Mucosa of stomach (tissue), 1 donor: ENCODE measurements around the gene EGF.

Experiments used
- H3K27me3 ChIP-seq: one replicate; pipeline ENCODE4 v1.7.0; 2013; ENCODE audit warnings: mild to moderate bottlenecking, low read length; ENCODE audit not compliant: control insufficient read depth, insufficient read depth
- H3K36me3 ChIP-seq: one replicate; pipeline ENCODE4 v1.7.0; 2013; ENCODE audit warnings: low read length; ENCODE audit not compliant: control insufficient read depth, insufficient read depth
- H3K4me1 ChIP-seq: one replicate; pipeline ENCODE4 v1.7.0; 2013; ENCODE audit warnings: mild to moderate bottlenecking, low read length; ENCODE audit not compliant: control insufficient read depth, insufficient read depth
- H3K4me3 ChIP-seq: one replicate; pipeline ENCODE4 v1.7.0; 2013; ENCODE audit warnings: low read length
- H3K9ac ChIP-seq: one replicate; pipeline ENCODE4 v1.7.0; 2013; ENCODE audit warnings: mild to moderate bottlenecking, low read length, moderate library complexity
- H3K9me3 ChIP-seq: one replicate; pipeline ENCODE4 v1.7.0; 2013; ENCODE audit warnings: mild to moderate bottlenecking, low read length, moderate library complexity; ENCODE audit not compliant: control insufficient read depth
- donor health status: Pancreatic carcinoma.

The EGF gene

GRCh38 chr4:109989618-109990017 lies 76.9 kb downstream of the EGF start:
- no peaks in the 10 kb centered on the region for H3K36me3 ChIP-seq
- no peaks in the 10 kb centered on the region for H3K4me1 ChIP-seq
- no peaks in the 10 kb centered on the region for H3K9me3 ChIP-seq
- no peak overlapping the region for H3K4me3 ChIP-seq
- H3K9ac ChIP-seq, result no peak overlapping the region
- H3K27me3 ChIP-seq, result no peaks in the 10 kb centered on the region

- no peak overlapping the region for H3K4me3 ChIP-seq
- H3K9me3 ChIP-seq, result no peaks in the 10 kb centered on the region
- no peaks in the 10 kb centered on the region for H3K36me3 ChIP-seq
- H3K27me3 ChIP-seq, result no peaks in the 10 kb centered on the region
- H3K9ac ChIP-seq, result no peak overlapping the region
- H3K4me1 ChIP-seq, result no peaks in the 10 kb centered on the region
Observed at GRCh38 chr4:109990261-109991257, 77.9 kb downstream of the EGF start.

- no peak overlapping the region for H3K9ac ChIP-seq
- H3K4me1 ChIP-seq, result no peaks in the 10 kb centered on the region
- H3K4me3 ChIP-seq, result no peak overlapping the region
- no peaks in the 10 kb centered on the region for H3K27me3 ChIP-seq
- H3K9me3 ChIP-seq, result no peaks in the 10 kb centered on the region
- no peaks in the 10 kb centered on the region for H3K36me3 ChIP-seq
Observed at GRCh38 chr4:109993116-109993515, 80.4 kb downstream of the EGF start.

GRCh38 chr4:109994415-109994827 lies 81.7 kb downstream of the EGF start:
- Histone ChIP-seq H3K36me3 (no peaks in the 10 kb centered on the region), H3K9ac (no peak overlapping the region), H3K27me3 (no peaks in the 10 kb centered on the region), H3K4me1 (no peaks in the 10 kb centered on the region), H3K4me3 (no peak overlapping the region), H3K9me3 (no peaks in the 10 kb centered on the region)

DNA sequence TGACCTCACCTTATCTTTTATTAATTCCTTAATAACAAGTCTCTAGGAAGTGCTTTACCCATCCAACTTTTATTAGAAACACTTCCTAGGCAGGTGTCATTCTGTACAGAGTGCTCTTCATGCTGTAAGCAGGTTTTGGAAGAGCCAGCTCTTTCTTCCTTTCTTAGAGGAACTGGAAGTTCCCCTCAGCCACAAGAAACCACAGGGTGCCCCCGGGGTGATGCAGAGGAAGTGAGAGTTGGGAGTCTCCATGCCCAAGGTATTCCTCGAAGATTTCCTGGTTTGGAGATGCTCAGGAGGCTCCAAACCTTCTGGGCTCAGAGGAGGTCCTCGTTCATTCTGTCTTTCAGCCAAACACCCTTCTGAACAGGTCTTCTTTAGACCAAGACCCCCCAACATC lies 83.8 kb downstream of the EGF start:
- Histone ChIP-seq H3K4me3 (no peak overlapping the region), H3K27me3 (no peaks in the 10 kb centered on the region), H3K4me1 (no peaks in the 10 kb centered on the region), H3K9me3 (no peaks in the 10 kb centered on the region), H3K9ac (no peak overlapping the region), H3K36me3 (no peaks in the 10 kb centered on the region)

GRCh38 chr4:109998867-109999584 lies 86.3 kb downstream of the EGF start:
- Histone ChIP-seq H3K4me1 (no peaks in the 10 kb centered on the region), H3K27me3 (peaks cover 3% of the 10 kb centered on the region), H3K4me3 (no peak overlapping the region), H3K9ac (no peak overlapping the region), H3K9me3 (no peaks in the 10 kb centered on the region), H3K36me3 (no peaks in the 10 kb centered on the region)

DNA sequence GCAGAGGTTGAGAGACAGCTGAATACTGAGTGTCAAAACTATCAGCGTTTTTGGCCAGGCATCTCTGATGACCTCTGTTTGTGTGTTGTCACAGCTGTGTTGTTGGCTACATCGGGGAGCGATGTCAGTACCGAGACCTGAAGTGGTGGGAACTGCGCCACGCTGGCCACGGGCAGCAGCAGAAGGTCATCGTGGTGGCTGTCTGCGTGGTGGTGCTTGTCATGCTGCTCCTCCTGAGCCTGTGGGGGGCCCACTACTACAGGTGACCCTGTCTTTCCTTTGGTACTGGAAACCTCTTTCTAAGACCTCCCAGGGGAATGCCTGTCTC lies 86.9 kb downstream of the EGF start:
- H3K27me3 ChIP-seq, result peaks cover 4% of the 10 kb centered on the region
- H3K36me3 ChIP-seq, result no peaks in the 10 kb centered on the region
- no peaks in the 10 kb centered on the region for H3K4me1 ChIP-seq
- no peak overlapping the region for H3K4me3 ChIP-seq
- H3K9ac ChIP-seq, result no peak overlapping the region
- no peaks in the 10 kb centered on the region for H3K9me3 ChIP-seq

- no peaks in the 10 kb centered on the region for H3K36me3 ChIP-seq
- no peaks in the 10 kb centered on the region for H3K4me1 ChIP-seq
- peaks cover 4% of the 10 kb centered on the region for H3K27me3 ChIP-seq
- no peak overlapping the region for H3K9ac ChIP-seq
- H3K9me3 ChIP-seq, result no peaks in the 10 kb centered on the region
- H3K4me3 ChIP-seq, result no peak overlapping the region
Observed at GRCh38 chr4:110002326-110002725, 89.6 kb downstream of the EGF start.

DNA sequence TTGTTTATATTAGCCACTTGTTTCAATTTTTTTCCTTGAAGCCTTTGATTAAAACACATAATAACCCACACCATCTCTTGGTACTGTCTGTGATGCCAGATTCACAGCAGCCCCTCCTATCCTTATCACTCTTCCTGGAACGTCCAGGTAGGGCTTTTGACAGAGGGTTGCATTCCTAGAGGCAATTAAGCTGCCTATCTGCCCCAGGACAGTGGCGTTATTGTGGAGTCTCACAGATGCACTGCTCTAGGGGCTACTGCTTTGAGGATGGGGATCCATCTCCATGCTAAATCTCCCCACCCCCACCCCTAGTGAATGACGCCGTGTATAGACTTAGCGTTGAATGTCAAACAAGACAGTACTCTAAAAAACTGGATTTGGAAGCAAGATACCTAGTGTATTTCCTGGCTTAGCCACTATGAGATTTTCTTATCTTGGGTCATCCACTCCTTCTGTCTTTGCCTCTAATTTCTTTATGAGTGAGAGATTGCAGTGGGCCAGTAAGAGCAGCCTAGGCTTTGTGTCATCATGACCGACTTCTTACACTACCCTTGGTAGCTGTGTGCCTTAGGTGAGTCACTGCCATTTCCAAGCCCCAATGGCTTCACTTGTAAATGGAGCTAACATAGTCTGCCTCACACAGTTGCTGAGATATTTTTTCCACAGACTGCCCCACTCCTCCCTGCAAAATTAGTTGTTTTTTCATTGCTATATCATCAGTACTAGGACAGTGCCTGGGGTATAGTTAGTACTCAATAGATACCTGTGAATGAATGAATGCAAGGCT lies 90.9 kb downstream of the EGF start:
- Histone ChIP-seq H3K4me1 (no peaks in the 10 kb centered on the region), H3K36me3 (no peaks in the 10 kb centered on the region), H3K9ac (no peak overlapping the region), H3K9me3 (no peaks in the 10 kb centered on the region), H3K4me3 (no peak overlapping the region), H3K27me3 (peaks cover 4% of the 10 kb centered on the region)

DNA sequence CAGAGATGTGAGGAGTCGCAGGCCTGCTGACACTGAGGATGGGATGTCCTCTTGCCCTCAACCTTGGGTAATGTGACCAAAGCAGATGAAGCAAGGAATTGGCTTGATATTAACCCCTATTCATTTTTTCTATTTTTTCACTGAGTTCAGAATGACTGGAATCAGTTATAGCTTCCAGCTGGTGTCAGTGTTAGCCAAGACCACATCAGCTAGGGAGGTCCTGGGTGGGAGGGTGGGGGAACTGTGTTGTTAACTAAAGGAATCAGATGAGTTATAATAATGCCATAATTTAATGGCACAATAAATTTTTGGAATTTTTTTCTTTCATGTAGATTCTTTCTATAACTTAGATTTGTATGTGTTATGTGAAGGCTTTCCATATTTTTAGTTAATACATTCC lies 91.9 kb downstream of the EGF start:
- H3K4me3 ChIP-seq, result no peak overlapping the region
- no peaks in the 10 kb centered on the region for H3K36me3 ChIP-seq
- no peaks in the 10 kb centered on the region for H3K9me3 ChIP-seq

DNA sequence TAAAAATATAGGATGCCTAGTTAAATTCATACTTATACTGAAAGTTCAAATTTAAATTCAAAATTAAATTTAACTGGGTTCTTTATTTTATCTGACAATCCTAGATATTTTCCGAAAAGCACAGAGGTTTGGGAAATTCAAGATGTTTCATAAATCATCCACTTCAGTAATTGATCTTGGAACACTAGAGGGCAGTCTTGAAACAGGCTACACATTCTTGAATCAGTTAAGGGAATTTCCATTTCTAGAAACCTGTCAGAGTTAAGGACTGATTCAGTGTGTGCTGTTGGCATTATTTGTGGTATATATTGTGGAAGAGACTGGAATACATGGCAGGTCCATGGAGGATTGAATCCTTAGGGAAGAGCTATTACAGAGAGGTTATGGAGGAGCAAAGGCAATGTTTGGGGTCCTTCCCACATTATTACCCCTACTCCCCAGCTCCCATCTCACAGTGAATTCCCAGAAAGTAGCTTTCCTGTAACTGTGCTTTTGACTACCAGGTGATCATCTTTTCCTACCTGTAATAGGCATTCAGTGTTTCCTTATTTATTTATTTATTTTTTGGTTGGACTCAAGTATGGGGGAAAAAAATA lies 92.9 kb downstream of the EGF start:
- Histone ChIP-seq H3K9me3 (no peaks in the 10 kb centered on the region), H3K9ac (no peak overlapping the region), H3K4me1 (no peaks in the 10 kb centered on the region)

More for the DNA sequence above, 91.9 kb downstream of the EGF start:
- Histone ChIP-seq H3K4me1 (no peaks in the 10 kb centered on the region), H3K9ac (no peak overlapping the region), H3K27me3 (peaks cover 4% of the 10 kb centered on the region)

More for the DNA sequence above, 92.9 kb downstream of the EGF start:
- H3K36me3 ChIP-seq, result no peaks in the 10 kb centered on the region
- no peak overlapping the region for H3K4me3 ChIP-seq
- H3K27me3 ChIP-seq, result peaks cover 4% of the 10 kb centered on the region
